Adrenal gland (tissue), 12 donors: Measurements from ENCODE around the gene PTPRJ. TPM values are rescaled to one million over a fixed set of nuclear protein-coding genes. Genes with fewer than 3 reads are reported as not detected.

Experiments
- DNase-seq, 7 donors: peaks; one replicate each; pipeline ENCODE4 v3.0.0-alpha.2; 2019 to 2020
- H3K27ac ChIP-seq, 5 donors: fragments of 200-600 bp; sonication (generic) in 4 of 5; 1 replicate in 3 of 5; 2 replicates in 2 of 5; pipeline versions ENCODE4 v1.5.1 to v1.8.0; 2016 to 2020; ENCODE audit warnings: mild to moderate bottlenecking in 1 of 5
- H3K27me3 ChIP-seq: fragments of 200-600 bp; 2 replicates; pipeline ENCODE4 v1.8.0; 2021
- H3K36me3 ChIP-seq, 2 donors: fragments of 200-600 bp; replicated peaks in 1 of 2; 1 replicate in 1 of 2; 2 replicates in 1 of 2; pipeline versions ENCODE4 v1.5.1 to v1.8.0; 2018 to 2022
- H3K4me1 ChIP-seq, 2 donors: fragments of 200-600 bp; replicated peaks in 1 of 2; 1 replicate in 1 of 2; 2 replicates in 1 of 2; pipeline versions ENCODE4 v1.5.1 to v1.8.0; 2018 to 2021
- H3K4me3 ChIP-seq, 4 donors: fragments of 200-600 bp; sonication (generic) in 3 of 4; one replicate each; pipeline ENCODE4 v1.5.1; 2016 to 2018
- H3K9me3 ChIP-seq, 3 donors: fragments of 200-600 bp; sonication (generic) in 1 of 3; replicated peaks in 1 of 3; 1 replicate in 2 of 3; 2 replicates in 1 of 3; pipeline versions ENCODE4 v1.5.1 to v1.8.0; 2016 to 2021
- CTCF ChIP-seq, 6 experiments: fragments of 450-650 bp in 4 of 6; fragments of 200-600 bp in 2 of 6; sonication (generic) in 1 of 6; IDR thresholded peaks; 1 replicate in 5 of 6; 2 replicates in 1 of 6; pipeline versions ENCODE4 v1.5.1 to v1.8.0; 2016 to 2021; ENCODE audit warnings: antibody characterized with exemption in 6 of 6, mild to moderate bottlenecking in 2 of 6, moderate library complexity in 1 of 6
- POLR2A ChIP-seq, 2 donors: fragments of 450-650 bp; IDR thresholded peaks; one replicate each; pipeline ENCODE4 v1.6.1; 2017; ENCODE audit warnings: antibody characterized with exemption in 2 of 2, mild to moderate bottlenecking in 2 of 2, moderate library complexity in 1 of 2
- WGBS, 4 donors: extraction: QIAGEN DNeasy Blood & Tissue Kit in 2 of 4; methylation state at CpG; one replicate each; pipeline versions ENCODE4 v1.1.5 to v1.1.7; 2013 to 2017; 5-methylcytosine and 5-hydroxymethylcytosine counted together
- intact Hi-C, 2 donors: fragments of 100-400 bp; cut with DNase I; formaldehyde crosslinking; loops; one replicate each; pipeline versions ENCODE4 v1.14.1 to v1.15.0; 2022 to 2023
- polyA plus RNA-seq, 3 donors: library from polyadenylated mRNA; stranded (reverse); fragments of 200-250 nt in 2 of 3; fragments of 350-450 nt in 1 of 3; fragmentation: Illumina TruSeq in 1 of 3; extraction: RNeasy Lipid Tissue Mini Kit (QIAGEN cat#74804) in 1 of 3; gene quantifications; one replicate each; pipeline ENCODE4 v1.2.3, GENCODE V29; 2013 to 2014
- total RNA-seq, 9 donors: library from RNA; depleted of rRNA in 4 of 9; stranded (reverse); fragments of >200 nt in 4 of 9; fragments of 120-200 nt in 1 of 9; fragmentation: NEBNext Ultra II Directional in 1 of 9; extraction: Animal tissue kit (Norgen Biotek cat#: 25700) in 1 of 9; gene quantifications; one replicate each; pipeline versions ENCODE4 v1.1.0 to v1.2.4, GENCODE V29; 2013 to 2023
- donor health status: healthy with polysubstance abuse.
- donor health status: Bipolar disorder and iron deficiency.
- donor health status: DM: yes; HTN: yes; CAD: no.
- donor health status: DM: no; HTN: no; CAD: no.
- donor health status: DM: no; HTN: no; CAD: no.
- donor health status: DM: yes; HTN: yes; CAD: no.

PTPRJ gene
- total and polyA plus RNA-seq, 12 donors = 1.4 to 16.9 (median 10.2) TPM

DNA sequence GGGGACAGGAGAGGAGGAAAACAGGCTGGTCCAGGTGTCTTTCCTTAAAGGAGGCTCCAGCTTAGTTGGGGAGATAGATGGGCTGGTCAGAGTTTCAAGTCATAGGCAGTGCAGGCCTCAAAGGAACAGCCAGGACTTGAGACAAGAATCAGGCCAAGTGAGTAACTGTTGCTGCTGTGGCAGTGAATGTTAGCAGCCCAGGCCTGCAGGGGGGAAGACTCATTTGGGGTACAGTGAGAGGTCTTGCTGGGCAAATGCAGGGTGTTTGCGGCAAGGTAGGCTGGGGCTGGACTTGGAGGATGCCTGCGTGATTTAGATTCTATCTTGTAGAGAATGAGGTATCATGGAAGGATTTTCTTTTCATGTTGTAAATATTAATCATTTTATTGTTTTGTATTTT is 24.1 kb downstream of the PTPRJ start:
- TF ChIP-seq POLR2A (IDR thresholded peaks at IDR 0.05) (no peak), CTCF (IDR thresholded peaks at IDR 0.05) (no peak)
- DNase-seq = no peak
- H3K27ac ChIP-seq = no peak overlapping the region
- H3K27me3 ChIP-seq = no peaks in the 10 kb centered on the region
- H3K9me3 ChIP-seq = no peaks in the 10 kb centered on the region
- H3K36me3 ChIP-seq = no peaks in the 10 kb centered on the region
- WGBS, 4 donors = 88 to 100% (median 96%) methylated on average over 2 of the region's 2 CpGs
- peaks cover 0 to 20% of the 10 kb centered on the region in 2 donors for H3K4me1 ChIP-seq
- intact Hi-C loops = no loop called here
- no peak overlapping the region for H3K4me3 ChIP-seq

- Histone ChIP-seq H3K4me3 (no peak overlapping the region), H3K36me3 (no peaks in the 10 kb centered on the region), H3K27me3 (no peaks in the 10 kb centered on the region), H3K4me1 (peaks cover 0 to 20% of the 10 kb centered on the region in 2 donors), H3K27ac (no peak overlapping the region), H3K9me3 (no peaks in the 10 kb centered on the region)
- WGBS, 4 donors = 68 to 74% (median 71%) methylated on average over 4 of the region's 4 CpGs
- DNase-seq = no peak
- intact Hi-C loops = no loop called here
- TF ChIP-seq CTCF (IDR thresholded peaks at IDR 0.05) (no peak), POLR2A (IDR thresholded peaks at IDR 0.05) (no peak)
Measured at GRCh38 chr11:48005136-48005535, 24.8 kb downstream of the PTPRJ start.

DNA sequence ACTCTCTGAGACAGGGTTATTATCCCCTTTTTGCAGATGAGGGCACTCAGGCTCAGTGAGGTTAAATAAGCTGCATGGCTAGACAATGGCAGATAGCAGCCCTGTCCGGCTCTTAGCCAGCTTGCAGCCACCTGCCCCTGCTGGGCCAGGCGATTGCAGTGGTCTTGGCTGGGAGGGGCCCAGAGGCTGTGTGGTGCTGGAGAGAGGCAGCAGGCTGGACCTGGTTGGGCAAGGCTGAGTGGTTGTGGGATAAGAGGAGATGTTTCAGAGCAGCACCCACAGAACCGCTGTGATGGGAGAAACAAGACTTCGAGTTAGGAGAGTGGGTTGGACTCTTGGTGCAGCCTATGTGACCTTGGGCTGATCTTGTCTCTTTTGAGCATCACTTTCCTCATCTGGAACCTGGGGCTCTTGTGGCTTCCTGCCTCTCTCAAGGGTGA is 25.5 kb downstream of the PTPRJ start:
- Histone ChIP-seq H3K4me3 (no peak overlapping the region), H3K9me3 (no peaks in the 10 kb centered on the region), H3K27me3 (no peaks in the 10 kb centered on the region), H3K27ac (no peak overlapping the region), H3K36me3 (no peaks in the 10 kb centered on the region), H3K4me1 (peaks cover 0 to 20% of the 10 kb centered on the region in 2 donors)
- 72 to 85% (median 76%) methylated on average over 4 of the region's 4 CpGs for WGBS, 4 donors
- no peak for DNase-seq
- intact Hi-C loops = no loop called here
- TF ChIP-seq POLR2A (IDR thresholded peaks at IDR 0.05) = no peak
- TF ChIP-seq CTCF (IDR thresholded peaks at IDR 0.05) = no peak

DNA sequence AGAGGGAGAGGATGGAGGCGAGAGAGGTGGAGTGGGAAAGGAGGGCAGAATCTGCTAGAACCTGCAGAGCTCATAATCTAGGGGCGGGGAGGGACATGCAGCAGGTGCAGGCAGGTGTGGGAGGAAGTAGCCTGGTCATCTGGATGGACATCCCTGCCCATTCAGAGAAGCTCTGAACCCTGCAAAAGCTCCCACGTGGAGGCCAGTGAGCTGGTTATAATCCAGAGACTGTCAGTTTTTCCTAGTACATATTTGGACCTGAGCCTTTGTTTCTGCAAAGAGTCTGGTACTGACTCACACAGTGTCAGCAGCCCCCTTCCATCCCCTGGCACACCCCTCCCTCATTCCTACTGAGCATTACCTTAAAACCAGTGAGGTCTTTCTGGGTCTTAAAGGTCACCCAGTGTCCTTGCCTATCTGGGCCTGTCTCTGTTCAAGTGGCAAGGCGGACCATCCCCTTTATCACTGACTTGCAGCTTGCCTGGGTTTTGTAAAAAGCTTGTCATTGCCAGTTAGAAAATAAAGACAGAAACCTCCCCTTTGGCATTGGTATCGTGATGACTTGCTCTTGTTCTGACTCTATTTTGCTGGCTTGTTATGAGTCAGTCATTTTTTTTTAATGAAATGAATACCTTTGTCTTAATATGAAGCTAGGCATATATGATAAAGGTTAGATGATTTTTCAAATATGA is 26.1 kb downstream of the PTPRJ start:
- intact Hi-C loops = no loop called here
- Histone ChIP-seq H3K4me1 (peaks cover 0 to 19% of the 10 kb centered on the region in 2 donors), H3K27ac (peak overlapping the region in 2 of 5 donors; percentile 41 to 71), H3K9me3 (no peaks in the 10 kb centered on the region), H3K4me3 (no peak overlapping the region), H3K27me3 (no peaks in the 10 kb centered on the region), H3K36me3 (no peaks in the 10 kb centered on the region)
- peak in 1 of 7 donors; percentile 43 for DNase-seq
- WGBS, 4 donors = 51 to 67% (median 57%) methylated on average over 5 of the region's 5 CpGs
- TF ChIP-seq POLR2A (IDR thresholded peaks at IDR 0.05) (no peak), CTCF (IDR thresholded peaks at IDR 0.05) (no peak)
